GM23248 (cell line): ENCODE data around the gene WRAP53. TPM values are rescaled to one million over a fixed set of nuclear protein-coding genes. Genes with fewer than 3 reads are reported as not detected.

Experiments used
- DNase-seq: peaks from one replicate; pipeline ENCODE4 v3.0.0-alpha.2; 2015
- H2AFZ ChIP-seq: fragments of 200-600 bp; sonication (generic); 2 replicates; pipeline ENCODE4 v1.6.1; 2016; ENCODE audit warnings: antibody characterized with exemption
- H3F3A ChIP-seq: fragments of 200-600 bp; sonication (generic); 2 replicates; pipeline ENCODE4 v1.6.1; 2016; ENCODE audit warnings: mild to moderate bottlenecking, antibody characterized with exemption, mixed run types; ENCODE audit not compliant: insufficient read depth
- H3K27ac ChIP-seq: fragments of 200-600 bp; sonication (generic); 2 replicates; pipeline ENCODE4 v1.5.1; 2016; ENCODE audit warnings: mild to moderate bottlenecking
- H3K27me3 ChIP-seq: fragments of 200-600 bp; sonication (generic); replicated peaks from 2 replicates; pipeline ENCODE4 v1.6.1; 2016; ENCODE audit warnings: mild to moderate bottlenecking; ENCODE audit not compliant: insufficient read depth
- H3K36me3 ChIP-seq: fragments of 200-600 bp; sonication (generic); 2 replicates; pipeline ENCODE4 v1.6.1; 2016; ENCODE audit warnings: low read depth, mild to moderate bottlenecking
- H3K4me1 ChIP-seq: fragments of 200-600 bp; sonication (generic); 2 replicates; pipeline ENCODE4 v1.6.1; 2016; ENCODE audit warnings: mild to moderate bottlenecking; ENCODE audit not compliant: insufficient read depth
- H3K4me2 ChIP-seq: fragments of 200-600 bp; sonication (generic); one replicate; pipeline ENCODE4 v1.6.1; 2016; ENCODE audit warnings: mild to moderate bottlenecking; ENCODE audit not compliant: unreplicated experiment
- H3K4me3 ChIP-seq: fragments of 200-600 bp; sonication (generic); 2 replicates; pipeline ENCODE4 v1.5.1; 2016; ENCODE audit warnings: mild to moderate bottlenecking
- H3K79me2 ChIP-seq: fragments of 200-600 bp; sonication (generic); 2 replicates; pipeline ENCODE4 v1.6.1; 2016; ENCODE audit warnings: mild to moderate bottlenecking; ENCODE audit not compliant: insufficient read depth
- H3K9ac ChIP-seq: fragments of 200-600 bp; sonication (generic); 2 replicates; pipeline ENCODE4 v1.6.1; 2016; ENCODE audit warnings: mild to moderate bottlenecking
- H3K9me2 ChIP-seq: fragments of 200-600 bp; sonication (generic); 2 replicates; pipeline ENCODE4 v1.6.1; 2016; ENCODE audit warnings: mixed run types, mild to moderate bottlenecking, moderate library complexity; ENCODE audit not compliant: insufficient read depth
- H3K9me3 ChIP-seq: fragments of 200-600 bp; sonication (generic); one replicate; pipeline ENCODE4 v1.6.1; 2017; ENCODE audit warnings: low read depth
- H4K20me1 ChIP-seq: fragments of 200-600 bp; sonication (generic); 2 replicates; pipeline ENCODE4 v1.6.0; 2016; ENCODE audit not compliant: insufficient read depth
- EZH2 ChIP-seq: fragments of 200-600 bp; sonication (generic); IDR thresholded peaks from 2 replicates; pipeline ENCODE4 v1.6.1; 2018; ENCODE audit warnings: antibody characterized with exemption, mild to moderate bottlenecking; ENCODE audit not compliant: insufficient read depth, poor library complexity, severe bottlenecking
- EZH2phosphoT487 ChIP-seq: fragments of 200-600 bp; sonication (generic); IDR thresholded peaks from 2 replicates; pipeline ENCODE4 v1.6.1; 2018; ENCODE audit warnings: antibody characterized with exemption, moderate library complexity, mild to moderate bottlenecking, low read depth; ENCODE audit not compliant: insufficient read depth
- WGBS, 2 experiments: methylation state at CpG; one replicate each; pipeline ENCODE4 v1.1.6; 2015 to 2017; ENCODE audit warnings: low lambda C conversion rate in 2 of 2, low coverage in 1 of 2; ENCODE audit errors: missing lambda C conversion rate in 2 of 2; 5-methylcytosine and 5-hydroxymethylcytosine counted together
- in situ Hi-C: fragments of 300-500 bp; cut with MboI; formaldehyde crosslinking; loops from 2 replicates; pipeline ENCODE4 v1.15.0; 2020
- polyA plus RNA-seq: library from polyadenylated mRNA; unstranded; fragments of >200 nt; fragmentation: Nextera tagmentation; extraction: Ambion mirVana; gene quantifications from 2 replicates; pipeline ENCODE4 v1.2.1, GENCODE V29; 2016
- total RNA-seq: library from RNA; depleted of rRNA; stranded (reverse); fragments of >200 nt; shearing (Covaris generic); gene quantifications from 2 replicates; pipeline ENCODE4 v1.2.3, GENCODE V29; 2014

WRAP53 gene
- total and polyA plus RNA-seq, 2 experiments from 2014 or later, result 5.9 to 13.1 TPM

DNA sequence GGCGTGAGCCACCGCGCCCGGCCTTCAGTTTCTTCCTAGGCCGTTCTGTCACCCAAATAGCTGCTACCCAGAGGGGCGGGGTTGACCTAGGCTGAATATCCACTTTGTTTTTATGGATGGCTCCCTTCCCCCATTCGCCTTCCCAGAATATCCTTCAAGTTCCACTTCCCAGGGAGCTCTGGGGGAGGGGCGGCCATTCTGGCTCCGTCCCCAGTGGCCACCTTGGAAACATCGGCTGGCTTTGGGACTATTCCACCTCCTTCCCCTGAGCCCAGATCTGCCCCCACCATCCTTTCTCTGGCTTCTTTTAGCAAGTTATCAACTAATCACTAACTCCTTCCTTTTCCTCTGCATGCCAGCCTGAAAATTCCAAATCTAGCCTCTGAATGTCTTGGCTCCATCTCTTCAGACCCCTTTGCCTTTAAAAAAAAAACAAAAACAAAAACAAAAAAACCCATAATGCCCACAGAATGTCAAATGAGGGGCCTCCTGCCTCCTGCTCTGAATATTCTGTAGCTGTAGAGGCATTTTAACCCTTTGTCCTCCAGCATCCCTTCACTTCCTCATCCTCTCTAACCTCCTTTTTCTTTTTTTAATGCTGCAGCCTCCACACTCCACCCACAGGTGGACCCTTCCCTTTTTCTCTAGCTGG is 31.2 kb upstream of the WRAP53 start:
- 40 to 41% methylated on average over 10 of the region's 10 CpGs for WGBS, 2 experiments
- Histone ChIP-seq H3K27me3 (peaks cover 21% of the 10 kb centered on the region), H3K9me3 (no peaks in the 10 kb centered on the region), H2AFZ (no peak overlapping the region), H3K4me3 (no peak overlapping the region), H3K36me3 (no peaks in the 10 kb centered on the region), H3K9ac (no peak overlapping the region), H3K79me2 (no peaks in the 10 kb centered on the region), H3F3A (no peaks in the 10 kb centered on the region), H3K9me2 (no peaks in the 10 kb centered on the region), H3K4me2 (no peak overlapping the region), H4K20me1 (no peaks in the 10 kb centered on the region), H3K27ac (no peak overlapping the region), H3K4me1 (no peaks in the 10 kb centered on the region)
- DNase-seq, result no peak
- in situ Hi-C loops, result no loop called here
- TF ChIP-seq EZH2, result no peak
- no peak for TF ChIP-seq EZH2phosphoT487

- H3K27me3 ChIP-seq, result no peaks in the 10 kb centered on the region
- no peaks in the 10 kb centered on the region; the same call in 1 of the 2 replicates for H3K36me3 ChIP-seq
- no peaks in the 10 kb centered on the region for H3K9me2 ChIP-seq
- no peak overlapping the region for H2AFZ ChIP-seq
- 71 to 79% methylated on average over 10 of the region's 10 CpGs for WGBS, 2 experiments
- H3F3A ChIP-seq, result no peaks in the 10 kb centered on the region
- no peak for TF ChIP-seq EZH2
- TF ChIP-seq EZH2phosphoT487, result no peak
- no peak for DNase-seq
- no peak overlapping the region for H3K9ac ChIP-seq
- H3K79me2 ChIP-seq, result no peaks in the 10 kb centered on the region
- H3K27ac ChIP-seq, result no peak overlapping the region
- no peaks in the 10 kb centered on the region for H4K20me1 ChIP-seq
- no peak overlapping the region for H3K4me2 ChIP-seq
- in situ Hi-C loops, result no loop called here
- no peaks in the 10 kb centered on the region for H3K4me1 ChIP-seq
- H3K9me3 ChIP-seq, result no peaks in the 10 kb centered on the region
- no peak overlapping the region for H3K4me3 ChIP-seq
Observed at GRCh38 chr17:7667656-7668406, 20.4 kb upstream of the WRAP53 start.

- in situ Hi-C loops, result no loop called here
- H3K79me2 ChIP-seq, result no peaks in the 10 kb centered on the region
- no peak for DNase-seq
- H3K36me3 ChIP-seq, result peaks cover 5% of the 10 kb centered on the region; the same call in 1 of the 2 replicates
- H2AFZ ChIP-seq, result no peak overlapping the region
- no peaks in the 10 kb centered on the region for H4K20me1 ChIP-seq
- H3K9ac ChIP-seq, result no peak overlapping the region
- no peak overlapping the region for H3K4me2 ChIP-seq
- no peaks in the 10 kb centered on the region for H3K9me3 ChIP-seq
- 95 to 96% methylated on average over 7 of the region's 7 CpGs for WGBS, 2 experiments
- H3K27ac ChIP-seq, result no peak overlapping the region
- H3K27me3 ChIP-seq, result no peaks in the 10 kb centered on the region
- H3F3A ChIP-seq, result no peaks in the 10 kb centered on the region
- H3K4me3 ChIP-seq, result no peak overlapping the region
- H3K4me1 ChIP-seq, result no peaks in the 10 kb centered on the region
- H3K9me2 ChIP-seq, result no peaks in the 10 kb centered on the region
- TF ChIP-seq EZH2phosphoT487 (no peak), EZH2 (no peak)
Observed at GRCh38 chr17:7668482-7668881, 19.8 kb upstream of the WRAP53 start.

DNA sequence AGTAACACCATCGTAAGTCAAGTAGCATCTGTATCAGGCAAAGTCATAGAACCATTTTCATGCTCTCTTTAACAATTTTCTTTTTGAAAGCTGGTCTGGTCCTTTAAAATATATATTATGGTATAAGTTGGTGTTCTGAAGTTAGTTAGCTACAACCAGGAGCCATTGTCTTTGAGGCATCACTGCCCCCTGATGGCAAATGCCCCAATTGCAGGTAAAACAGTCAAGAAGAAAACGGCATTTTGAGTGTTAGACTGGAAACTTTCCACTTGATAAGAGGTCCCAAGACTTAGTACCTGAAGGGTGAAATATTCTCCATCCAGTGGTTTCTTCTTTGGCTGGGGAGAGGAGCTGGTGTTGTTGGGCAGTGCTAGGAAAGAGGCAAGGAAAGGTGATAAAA is 15.0 kb upstream of the WRAP53 start:
- DNase-seq, result no peak
- Histone ChIP-seq H3K9ac (no peak overlapping the region), H4K20me1 (no peaks in the 10 kb centered on the region), H3K4me2 (no peak overlapping the region), H3K79me2 (no peaks in the 10 kb centered on the region), H2AFZ (no peak overlapping the region), H3K9me3 (no peaks in the 10 kb centered on the region), H3K4me1 (no peaks in the 10 kb centered on the region), H3K4me3 (no peak overlapping the region), H3K9me2 (no peaks in the 10 kb centered on the region), H3K27me3 (no peaks in the 10 kb centered on the region), H3K27ac (no peak overlapping the region), H3K36me3 (peaks cover 11% of the 10 kb centered on the region; the same call in 1 of the 2 replicates), H3F3A (no peaks in the 10 kb centered on the region)
- no peak for TF ChIP-seq EZH2
- TF ChIP-seq EZH2phosphoT487, result no peak
- 98 to 100% methylated on average over 2 of the region's 2 CpGs for WGBS, 2 experiments
- in situ Hi-C loops, result no loop called here
